HG03066 (cell line): ENCODE measurements around the gene KRT10.
A peak's percentile ranks its signal among the peaks of the same experiment; 100 is the strongest.
"Not testable (repeated sequence)": the region's sequence is repeated elsewhere in the genome, so short reads cannot be mapped to it uniquely, and the experiment has no call there.

ENCODE experiments used
- ATAC-seq: cut with Tn5 transposase; IDR thresholded peaks from one replicate; pipeline ENCODE4 v1.9.1; 2021; ENCODE audit warnings: low read depth; ENCODE audit not compliant: unreplicated experiment

Gene KRT10

DNA sequence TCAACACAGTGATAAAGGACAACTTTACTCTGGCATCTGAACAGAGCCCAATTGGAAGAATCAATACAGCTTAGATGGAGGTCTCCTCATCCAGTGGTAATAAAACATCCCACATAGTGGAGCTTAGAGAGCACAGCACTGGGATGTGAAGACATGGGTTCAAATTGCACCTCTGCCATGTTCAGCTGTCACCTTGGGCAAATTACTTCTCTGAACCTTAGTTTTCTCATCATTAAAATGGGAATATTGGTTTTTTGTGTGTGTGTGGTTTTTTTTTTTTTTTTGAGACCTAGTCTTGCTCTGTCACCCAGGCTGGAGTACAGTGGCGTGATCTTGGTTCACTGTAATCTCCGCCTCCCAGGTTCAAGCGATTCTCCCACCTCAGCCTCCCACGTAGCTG, 13.6 kb upstream of the KRT10 start:
- no peak for ATAC-seq

DNA sequence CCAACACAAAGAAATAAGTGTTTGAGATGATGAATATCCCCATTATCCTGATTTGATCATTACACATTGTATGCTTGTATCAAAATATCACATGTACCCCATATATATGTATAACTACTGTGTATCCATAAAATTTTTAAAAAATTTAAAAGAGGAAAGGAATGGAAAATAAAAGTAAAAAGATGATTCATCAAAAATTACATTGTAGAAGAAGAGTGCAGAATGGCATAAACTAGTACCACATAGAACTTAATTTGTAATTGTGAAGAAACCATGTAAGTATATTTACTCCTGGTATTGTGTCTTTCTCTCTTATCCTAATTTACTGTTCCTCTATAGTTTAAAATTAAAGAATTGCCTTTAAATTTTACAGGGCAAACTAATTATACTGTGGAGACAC, 11.5 kb upstream of the KRT10 start:
- ATAC-seq: no peak

DNA sequence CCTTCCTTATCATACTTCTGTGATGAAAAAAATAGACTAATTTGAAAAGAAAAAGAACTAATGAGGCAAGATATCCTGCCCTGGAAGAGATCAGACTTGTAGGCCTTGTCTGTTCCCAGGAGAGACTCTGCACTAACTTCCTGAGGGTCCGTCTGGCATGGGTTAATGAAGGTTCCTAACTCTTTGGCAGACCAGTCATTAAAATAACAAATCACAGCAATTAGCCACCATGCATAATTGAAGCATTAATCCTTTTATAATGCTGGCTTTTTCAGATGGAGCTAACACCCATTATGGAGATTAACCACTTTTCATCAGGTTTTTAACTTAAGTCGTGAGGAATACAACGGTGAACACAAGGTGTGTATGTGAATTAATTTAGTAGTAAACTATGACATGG, 10.4 kb upstream of the KRT10 start:
- no peak for ATAC-seq

DNA sequence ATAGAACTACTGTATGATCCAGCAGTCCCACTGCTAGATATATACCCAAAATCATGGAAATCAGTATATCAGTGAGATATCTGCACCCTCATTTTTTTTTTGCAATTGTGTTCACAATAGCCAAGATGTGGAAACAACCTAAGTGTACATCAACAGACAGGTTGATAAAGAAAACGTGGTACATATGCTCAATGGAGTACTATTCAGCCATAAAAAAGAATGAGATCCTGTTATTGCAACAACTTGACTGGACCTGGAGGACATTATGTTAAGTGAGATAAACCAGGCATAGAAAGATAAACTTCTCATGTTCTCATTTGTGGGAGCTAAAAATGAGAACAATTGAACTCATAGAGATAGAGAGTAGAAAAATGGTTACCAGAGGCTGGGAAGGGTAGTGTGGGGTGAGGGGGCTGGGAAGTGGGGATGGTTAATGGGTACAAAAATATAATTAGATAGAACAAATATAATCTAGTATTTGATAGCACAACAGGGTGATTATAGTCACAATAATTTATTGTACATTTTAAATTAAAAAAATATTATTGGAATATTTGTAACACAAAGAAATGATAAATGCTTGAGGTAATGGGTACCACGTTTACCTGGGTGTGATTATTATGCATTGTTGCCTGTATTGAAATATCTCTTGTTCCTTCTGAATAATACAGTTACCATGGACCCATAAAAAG, 7.8 kb upstream of the KRT10 start:
- no peak for ATAC-seq

DNA sequence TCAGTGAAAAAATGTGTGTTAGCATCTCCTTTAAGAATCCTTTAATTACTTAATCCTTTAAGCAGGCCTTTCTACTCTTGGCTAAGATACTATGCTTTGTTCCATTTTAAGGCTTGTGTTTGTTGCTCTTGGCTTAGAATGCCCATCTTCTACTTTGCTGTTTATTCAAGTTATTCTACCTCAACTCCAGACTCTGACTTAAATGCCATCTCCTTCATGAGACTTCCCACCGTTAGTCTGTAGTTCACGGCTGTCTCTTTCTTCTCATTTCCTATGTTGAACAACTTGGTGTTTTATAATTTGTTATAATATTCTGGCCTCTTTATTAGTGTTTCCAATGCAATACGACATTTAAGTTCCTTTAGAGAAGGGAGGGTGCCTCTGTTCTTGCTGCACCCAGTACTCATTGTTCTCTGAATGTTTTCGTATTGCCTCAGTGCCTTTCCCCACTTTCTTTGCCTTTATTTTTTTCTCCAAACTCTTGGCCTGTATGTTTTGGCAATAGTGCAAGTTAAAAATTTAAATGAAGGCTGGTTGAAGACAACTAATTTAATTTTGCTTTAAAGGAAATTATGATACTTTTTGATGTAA, 6.1 kb upstream of the KRT10 start:
- no peak for ATAC-seq

DNA sequence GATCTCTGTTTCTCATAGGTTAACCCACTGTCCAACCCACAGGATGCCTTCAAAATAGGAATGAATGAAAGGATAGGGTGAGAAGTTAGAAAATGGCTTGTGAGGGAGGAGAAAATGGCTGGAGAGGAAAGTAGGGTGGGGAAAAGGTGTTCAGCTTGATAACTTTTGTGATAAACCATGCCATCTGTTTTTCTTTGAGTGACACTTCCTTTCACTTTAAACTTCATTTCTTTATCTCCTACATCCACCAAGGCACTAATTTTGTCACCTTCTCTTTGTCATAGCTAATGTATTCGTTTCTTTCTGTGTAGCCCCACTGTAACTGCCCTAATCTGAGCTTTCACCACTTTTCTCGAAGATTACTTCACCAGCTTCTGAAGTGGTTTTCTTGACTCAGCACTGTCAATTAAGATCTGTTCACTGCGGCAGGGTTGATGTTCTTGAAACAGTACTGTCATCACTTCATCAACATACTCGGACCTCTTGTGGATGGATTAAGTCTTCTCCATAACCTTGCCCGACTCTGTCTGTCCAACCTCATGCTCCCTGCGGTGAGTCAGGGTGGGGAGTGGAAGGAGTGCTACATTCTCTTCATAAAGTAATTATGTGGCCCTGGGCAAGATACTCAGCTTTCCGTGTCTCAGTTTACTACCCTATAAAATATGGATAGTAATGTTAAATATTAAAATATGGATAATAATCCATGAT, 5.5 kb upstream of the KRT10 start:
- no peak for ATAC-seq

DNA sequence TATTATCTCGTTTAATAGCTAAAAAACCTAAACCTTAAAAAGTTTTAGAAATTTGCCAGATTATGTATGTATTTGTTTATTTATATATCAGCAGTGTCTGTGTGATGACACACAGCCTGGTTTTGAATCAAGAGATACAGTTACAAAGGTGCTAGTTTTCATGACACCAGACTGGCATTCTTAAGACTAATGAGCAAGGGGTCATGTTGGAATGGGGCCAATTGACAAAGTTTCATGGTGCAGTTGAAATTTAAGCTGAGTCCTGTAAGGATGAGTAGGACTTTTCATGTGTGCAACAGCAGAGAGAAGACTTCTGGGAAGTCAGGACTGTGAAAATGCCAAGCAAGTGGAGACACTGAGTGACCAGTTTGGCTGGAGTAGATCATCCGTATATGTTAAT, 3.2 kb upstream of the KRT10 start:
- no peak for ATAC-seq

DNA sequence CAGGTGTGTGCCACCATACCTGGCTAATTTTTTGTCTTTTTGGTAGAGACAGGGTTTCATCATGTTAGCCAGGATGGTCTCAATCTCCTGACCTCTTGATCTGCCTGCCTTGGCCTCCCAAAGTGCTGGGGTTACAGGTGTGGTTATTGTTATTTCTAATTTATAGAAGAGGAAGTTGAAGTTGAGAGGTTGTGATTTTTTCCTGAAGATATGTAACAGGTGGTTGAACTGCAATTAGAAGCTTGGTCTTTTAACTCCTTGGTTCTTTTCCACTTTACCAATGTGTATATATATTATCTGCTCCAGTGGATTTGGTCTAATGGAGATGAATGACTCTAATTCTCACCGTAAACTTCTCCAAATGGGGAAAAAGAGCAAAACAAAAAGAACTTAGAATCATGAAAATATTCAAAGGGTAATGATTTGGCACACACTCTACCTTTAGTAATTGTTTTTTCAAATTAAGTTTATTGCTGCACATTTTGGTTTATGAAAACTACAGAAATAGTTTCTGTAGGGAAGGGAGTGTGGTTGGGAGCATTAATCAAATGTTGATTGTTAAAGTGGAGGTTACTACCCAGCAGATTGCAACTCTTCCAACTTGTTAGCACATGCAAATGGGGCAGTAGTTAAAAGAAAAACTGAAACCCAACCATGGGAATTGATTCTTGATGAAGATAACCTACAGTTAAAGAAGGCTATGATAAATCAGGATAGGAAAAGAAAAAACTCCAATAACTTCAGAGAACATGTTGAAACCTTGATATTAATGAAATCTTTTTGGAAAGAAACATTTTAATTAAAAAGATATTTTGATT, 1.8 kb upstream of the KRT10 start:
- no peak for ATAC-seq

DNA sequence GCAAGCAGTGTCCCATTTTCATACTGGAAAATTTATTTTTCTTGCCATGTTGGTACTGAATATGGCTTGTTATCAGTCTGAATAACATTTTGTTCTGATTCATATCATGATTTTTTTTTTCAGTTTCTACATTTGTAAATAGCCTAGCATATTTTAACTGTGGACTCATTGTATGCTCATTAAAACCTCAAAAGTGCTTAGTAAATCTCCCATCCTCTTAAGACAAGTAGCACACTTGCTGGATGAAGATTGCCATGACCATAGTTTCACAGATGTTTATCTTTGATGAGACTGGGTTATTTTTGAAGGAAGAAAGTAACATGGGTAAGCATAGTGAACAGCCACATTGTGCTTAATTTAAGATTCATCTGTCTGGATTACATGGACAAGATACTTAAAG, 878 bp downstream of the KRT10 start:
- no peak for ATAC-seq

DNA sequence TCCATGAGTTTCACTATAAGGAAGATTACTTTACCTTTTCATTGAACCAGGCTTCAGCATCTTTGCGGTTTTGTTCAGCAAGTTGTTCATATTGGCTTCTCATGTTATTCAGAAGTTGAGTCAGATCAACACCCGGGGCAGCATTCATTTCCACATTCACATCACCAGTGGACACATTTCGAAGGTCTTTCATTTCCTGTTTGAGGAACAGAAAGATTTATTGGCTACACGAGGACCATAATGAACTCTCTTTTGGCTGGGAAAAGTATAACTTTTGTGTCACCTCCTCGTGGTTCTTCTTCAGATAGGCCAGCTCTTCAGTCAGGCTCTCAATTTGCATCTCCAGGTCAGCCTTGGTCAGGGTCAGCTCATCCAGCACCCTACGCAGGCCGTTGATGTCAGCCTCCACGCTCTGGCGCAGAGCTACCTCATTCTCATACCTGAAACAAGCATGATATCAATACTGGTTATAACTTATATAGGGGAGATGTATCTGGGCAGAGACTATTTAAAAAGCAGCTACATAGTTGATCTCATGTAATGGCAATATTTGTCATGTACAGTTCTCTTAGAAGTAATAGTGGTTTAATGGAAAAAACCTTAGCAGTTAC, 2.1 kb downstream of the KRT10 start:
- no peak for ATAC-seq

DNA sequence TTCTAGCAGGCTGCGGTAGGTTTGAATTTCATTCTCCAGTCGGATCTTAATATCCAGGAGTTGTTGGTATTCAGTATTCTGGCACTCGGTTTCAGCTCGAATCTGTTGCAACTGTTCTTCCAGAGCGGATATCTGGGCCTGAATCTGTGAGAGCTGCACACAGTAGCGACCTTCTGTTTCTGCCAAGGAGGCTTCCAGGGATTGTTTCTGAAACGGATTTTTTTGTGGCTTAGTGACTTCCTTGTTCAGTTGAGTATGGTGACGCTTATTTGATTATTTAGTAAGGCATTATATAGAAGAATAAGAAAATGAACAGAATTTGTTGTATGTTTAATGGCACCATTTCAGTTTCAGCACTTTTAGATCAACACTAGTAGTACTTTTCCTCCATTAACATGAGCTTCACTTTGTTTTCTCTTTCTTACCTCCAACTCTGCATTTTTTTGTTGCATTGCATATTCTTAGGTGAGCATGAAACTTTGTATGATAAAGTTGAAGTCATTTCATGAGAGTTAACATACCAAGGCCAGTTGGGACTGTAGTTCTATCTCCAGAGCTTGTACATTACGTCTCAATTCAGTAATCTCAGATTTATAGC, 2.8 kb downstream of the KRT10 start:
- ATAC-seq: no peak

DNA sequence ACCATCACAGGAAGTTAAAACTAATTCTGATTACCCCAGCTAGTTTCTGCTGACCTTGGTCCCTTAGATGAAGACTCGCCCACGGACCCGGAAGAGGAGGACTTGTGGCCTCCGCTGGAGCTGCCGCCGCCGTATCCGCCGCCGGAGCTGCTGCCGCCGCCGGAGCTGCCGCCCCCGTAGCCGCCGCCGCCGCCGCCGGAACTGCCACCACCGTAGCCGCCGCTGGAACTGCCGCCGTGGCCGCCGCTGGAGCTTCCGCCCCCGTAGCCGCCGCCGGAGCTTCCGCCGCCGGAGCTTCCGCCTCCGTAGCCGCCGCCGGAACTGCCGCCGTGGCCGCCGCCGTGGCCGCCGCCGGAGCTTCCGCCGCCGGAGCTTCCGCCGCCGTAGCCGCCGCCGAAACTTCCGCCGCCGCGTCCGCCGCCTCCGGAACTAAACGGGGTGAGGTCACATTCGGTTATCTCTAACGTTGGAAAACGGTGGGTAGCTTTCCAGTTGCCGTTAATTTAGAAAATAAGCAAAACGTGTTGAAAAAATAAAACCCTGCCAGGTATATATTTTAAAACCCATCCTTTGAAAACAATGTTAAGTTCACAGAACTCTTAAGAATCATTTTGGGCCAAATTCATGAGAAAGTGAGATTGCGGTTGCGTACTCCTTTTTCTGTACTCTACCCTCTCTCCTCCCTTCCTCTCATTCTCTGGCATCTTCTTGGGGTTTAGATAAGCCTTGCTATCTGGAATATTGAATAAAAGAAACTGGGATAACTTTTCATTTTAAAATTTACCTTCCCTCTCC, 3.5 kb downstream of the KRT10 start:
- peak; percentile 87 for ATAC-seq

DNA sequence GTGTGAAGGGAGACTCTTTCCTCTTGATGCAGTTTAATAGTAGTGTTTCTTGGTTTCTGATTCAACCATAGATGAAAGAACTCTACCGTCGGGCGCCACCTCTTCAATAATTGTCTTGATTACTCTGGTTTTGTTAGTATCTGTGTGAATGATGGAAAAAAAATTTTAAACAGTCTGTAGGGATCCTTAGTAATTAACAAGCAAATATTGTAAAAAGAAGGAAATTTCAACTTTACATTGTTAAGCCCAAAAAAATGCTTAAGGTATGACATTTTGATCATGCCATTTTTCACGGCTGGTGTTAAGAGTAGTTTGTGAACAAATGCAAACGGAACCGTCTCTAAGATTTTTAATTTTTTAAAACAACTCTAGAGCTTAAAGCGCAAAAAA, 4.1 kb downstream of the KRT10 start:
- no peak for ATAC-seq

DNA sequence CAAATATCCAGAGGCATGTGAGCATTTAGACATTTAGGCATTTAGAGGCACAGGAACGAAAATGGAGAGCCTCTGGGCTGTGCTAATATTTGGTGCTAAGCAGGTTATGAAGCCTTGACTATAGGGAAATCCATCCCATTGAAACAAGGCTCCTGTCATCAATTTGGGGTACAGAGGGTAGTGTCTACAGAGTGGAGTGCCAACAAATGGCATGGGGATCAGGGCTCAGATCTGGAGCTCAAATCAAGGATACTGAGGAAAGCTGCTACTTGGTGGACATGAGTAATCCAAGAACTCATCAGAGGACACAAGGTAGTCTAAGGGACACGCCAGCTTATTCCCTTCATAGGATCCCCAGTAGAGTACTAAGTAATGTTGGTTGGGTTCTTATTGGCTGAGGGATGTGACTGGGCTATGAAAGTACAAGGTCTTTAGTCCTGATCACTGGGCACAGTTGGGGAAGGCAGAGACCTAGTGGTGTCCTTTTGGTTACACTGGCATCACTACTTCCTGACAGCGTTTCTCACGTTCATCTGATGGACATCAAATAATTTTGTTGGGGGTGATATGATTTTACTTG, 5.2 kb downstream of the KRT10 start:
- no peak for ATAC-seq

DNA sequence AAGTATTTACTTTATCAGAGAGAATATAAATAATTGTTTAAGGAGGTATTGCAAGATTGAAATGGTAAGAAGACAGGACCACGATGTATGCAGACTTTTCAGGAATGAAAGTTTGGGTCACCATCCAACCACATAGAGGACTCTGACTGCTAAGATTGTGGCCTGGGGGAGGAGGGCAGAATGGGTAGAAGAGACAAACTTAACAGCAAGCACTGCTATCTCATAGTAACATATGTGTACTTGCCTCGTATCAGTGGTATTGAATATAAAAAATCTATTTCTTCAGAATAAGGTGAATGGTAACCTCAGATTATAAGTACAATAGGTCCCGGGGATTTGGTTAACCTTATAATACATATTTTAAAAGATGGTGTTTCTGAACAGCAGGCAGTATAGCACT, 5.8 kb downstream of the KRT10 start:
- no peak for ATAC-seq

DNA sequence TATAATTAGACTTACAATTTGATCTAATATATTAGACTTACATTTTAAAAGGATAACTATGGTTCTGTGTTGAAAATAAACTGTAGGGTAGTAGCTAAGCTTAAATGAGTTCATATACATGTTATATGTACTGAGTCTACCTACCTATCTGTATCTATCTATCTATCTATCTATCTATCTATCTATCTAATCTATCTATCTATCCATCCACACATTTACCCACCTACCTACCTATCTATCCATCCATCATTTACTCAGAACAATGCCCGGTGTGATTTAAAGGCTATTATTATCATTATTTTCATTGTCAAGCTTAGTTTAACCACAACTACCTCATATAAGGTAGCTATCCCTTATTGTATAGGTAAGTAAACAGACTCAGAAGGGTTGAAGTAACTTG, 7.0 kb downstream of the KRT10 start:
- no peak for ATAC-seq

DNA sequence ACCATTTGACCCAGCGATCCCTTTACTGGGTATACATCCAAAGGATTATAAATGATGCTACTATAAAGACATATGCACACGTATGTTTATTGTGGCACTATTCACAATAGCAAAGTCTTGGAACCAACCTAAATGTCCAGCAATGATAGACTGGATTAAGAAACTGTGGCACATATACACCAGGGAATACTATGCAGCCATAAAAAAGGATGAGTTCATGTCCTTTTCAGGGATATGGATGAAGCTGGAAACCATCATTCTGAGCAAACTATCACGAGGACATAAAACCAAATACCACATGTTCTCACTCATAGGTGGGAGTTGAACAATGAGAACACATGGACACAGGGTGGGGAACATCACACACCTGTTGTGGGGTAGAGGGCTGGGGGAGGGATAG, 7.8 kb downstream of the KRT10 start:
- not testable (repeated sequence) for ATAC-seq

DNA sequence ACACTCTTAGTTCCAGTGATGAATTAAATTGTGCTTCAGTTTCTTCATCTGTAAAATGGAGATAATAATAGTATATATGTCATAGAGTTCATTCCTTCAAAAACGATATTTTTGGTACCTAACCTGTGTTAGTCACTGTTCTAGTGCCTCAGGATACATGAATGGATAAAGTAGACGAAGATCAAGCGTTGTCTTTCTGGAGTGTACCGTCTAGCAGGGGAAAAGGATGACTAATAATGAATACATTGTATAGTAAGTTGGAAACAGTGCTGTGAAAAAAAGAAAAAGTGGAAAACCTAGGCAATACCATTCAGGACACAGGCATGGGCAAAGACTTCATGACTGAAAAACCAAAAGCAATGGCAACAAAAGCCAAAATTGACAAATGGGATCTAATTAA, 8.6 kb downstream of the KRT10 start:
- no peak for ATAC-seq

DNA sequence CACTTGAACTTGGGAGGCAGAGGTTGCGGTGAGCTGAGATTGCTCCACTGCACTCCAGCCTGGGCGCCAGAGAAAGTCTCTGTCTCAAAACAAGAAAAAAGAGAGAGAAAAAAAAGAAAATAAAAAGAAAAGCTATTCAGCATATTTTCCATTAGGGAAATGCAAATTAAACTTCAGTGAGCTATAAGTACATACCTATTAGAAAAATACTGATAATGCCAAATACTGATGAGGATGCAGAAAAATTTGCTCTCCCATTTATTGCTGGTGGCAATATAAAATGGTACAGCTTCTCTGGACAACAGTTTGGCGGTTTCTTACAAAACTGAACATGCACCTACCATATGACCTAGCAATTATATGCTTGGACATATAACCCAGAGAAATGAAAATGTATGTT, 9.8 kb downstream of the KRT10 start:
- ATAC-seq: no peak
